HFF-Myc (cell line): ENCODE measurements around the gene GOLGA8R.
"Not testable (repeated sequence)": the region's sequence is repeated elsewhere in the genome, so short reads cannot be mapped to it uniquely, and the experiment has no call there.

Experiments used
- DNase-seq: peaks from one replicate; pipeline ENCODE4 v3.0.0-alpha.2; 2011; ENCODE audit warnings: low read depth; ENCODE audit errors: extremely low read depth
- H3K4me3 ChIP-seq: replicated peaks from 2 replicates; pipeline ENCODE4 v1.5.1; 2011; ENCODE audit warnings: low read depth, mild to moderate bottlenecking, control low read depth, low read length

GOLGA8R gene, protein sequence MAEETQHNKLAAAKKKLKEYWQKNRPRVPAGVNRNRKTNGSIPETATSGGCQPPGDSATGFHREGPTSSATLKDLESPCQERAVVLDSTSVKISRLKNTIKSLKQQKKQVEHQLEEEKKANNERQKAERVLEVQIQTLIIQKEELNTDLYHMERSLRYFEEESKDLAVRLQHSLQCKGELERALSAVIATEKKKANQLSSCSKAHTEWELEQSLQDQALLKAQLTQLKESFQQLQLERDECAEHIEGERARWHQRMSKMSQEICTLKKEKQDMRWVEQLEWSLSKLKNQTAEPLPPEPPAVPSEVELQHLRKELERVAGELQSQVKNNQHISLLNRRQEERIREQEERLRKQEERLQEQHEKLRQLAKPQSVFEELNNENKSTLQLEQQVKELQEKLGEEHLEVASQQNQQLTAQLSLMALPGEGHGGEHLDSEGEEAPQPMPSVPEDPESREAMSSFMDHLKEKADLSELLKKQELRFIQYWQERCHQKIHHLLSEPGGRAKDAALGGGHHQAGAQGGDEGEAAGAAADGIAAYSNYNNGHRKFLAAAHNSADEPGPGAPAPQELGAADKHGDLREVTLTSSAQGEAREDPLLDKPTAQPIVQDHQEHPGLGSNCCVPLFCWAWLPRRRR

GRCh38 chr15:30414160-30414559, at the start of gene GOLGA8R:
GOLGA8R (minus strand) TSS chr15:30414260; CDS start chr15:30414162, 98 bp downstream.
- DNase-seq, H3K4me3 ChIP-seq: not testable (repeated sequence)

DNA sequence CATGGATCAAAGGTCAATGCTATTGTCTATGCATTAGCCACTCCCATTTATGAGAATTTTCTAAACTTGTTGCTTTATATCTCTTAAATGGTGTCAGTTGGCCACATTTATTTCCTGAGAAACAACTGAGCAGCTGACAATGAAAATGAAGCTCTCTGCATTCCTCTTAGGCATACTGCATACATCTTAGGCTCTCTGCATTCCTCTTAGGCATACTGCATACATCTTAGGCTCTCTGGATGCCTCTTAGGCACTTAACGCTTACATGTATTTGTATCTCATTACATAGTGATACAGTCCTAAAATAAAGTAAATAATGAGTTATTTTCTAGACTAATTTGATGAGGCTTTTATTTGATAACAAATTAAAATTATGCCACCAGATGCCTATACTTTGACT, 49.8 kb upstream of the GOLGA8R start:
- DNase-seq, H3K4me3 ChIP-seq: not testable (repeated sequence)

DNA sequence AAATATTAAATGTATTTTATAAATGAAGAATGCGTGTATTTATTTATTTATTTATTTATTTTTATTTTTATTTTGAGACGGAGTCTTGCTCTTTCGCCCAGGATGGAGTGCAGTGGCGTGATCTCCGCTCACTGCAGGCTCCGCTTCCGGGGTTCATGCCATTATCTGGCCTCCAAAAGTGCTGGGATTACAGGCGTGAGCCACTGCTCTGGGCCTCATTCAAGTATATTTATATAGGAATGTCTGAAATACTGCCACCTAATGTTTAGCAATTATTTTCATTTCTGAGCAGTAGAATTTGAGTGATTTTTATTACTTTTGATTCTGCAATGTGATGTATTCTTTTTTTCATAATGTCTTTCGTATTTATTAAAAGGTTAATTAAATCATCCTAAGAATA, 48.1 kb upstream of the GOLGA8R start:
- not testable (repeated sequence) for DNase-seq, H3K4me3 ChIP-seq

GRCh38 chr15:30452702-30453101, 38.6 kb upstream of the GOLGA8R start:
- DNase-seq, H3K4me3 ChIP-seq: not testable (repeated sequence)

- not testable (repeated sequence) for H3K4me3 ChIP-seq, DNase-seq
Measured at GRCh38 chr15:30438348-30438747, 24.3 kb upstream of the GOLGA8R start.

- H3K4me3 ChIP-seq, DNase-seq: not testable (repeated sequence)
Measured at GRCh38 chr15:30435878-30436277, 21.8 kb upstream of the GOLGA8R start.

GRCh38 chr15:30420723-30421122, 6.7 kb upstream of the GOLGA8R start:
- not testable (repeated sequence) for H3K4me3 ChIP-seq, DNase-seq

DNA sequence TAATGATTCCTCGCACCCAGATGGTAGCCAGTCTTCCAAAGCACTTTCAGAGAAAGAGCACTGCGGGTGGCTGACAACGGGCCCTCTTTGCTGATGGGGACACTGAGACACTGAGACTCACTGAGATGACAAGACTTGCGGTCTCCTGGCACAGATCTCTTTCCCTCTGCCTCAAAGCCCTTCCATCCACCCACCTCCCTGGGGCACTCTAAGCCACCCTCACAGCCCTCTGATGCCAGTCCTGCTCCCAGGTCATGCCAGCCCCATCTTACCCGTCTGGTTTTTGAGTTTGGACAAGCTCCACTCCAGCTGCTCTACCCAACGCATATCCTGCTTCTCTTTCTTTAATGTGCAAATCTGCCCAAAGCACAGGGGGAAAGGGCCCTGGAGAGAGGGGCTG, 6.4 kb downstream of the GOLGA8R start:
- not testable (repeated sequence) for DNase-seq, H3K4me3 ChIP-seq

DNA sequence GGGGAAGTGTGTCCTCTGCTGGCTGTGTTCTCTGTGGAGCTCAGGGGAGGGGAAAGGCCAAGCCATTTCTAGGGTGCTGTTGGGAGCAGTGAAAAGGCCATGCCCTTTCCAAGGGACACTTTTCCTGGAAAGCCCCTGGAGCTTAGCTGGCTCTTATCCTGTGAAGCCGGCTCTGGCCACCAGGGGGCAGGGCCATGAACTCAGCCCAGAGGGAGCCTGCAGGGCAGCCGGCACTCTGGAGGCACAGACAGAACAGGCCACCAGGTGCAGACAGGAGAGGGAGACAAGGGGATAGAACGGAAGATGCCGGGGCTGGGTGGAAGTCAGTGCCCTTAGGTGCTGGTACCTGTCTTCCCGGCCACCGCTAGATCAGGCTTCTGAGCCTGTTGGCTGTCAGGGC, 15.1 kb downstream of the GOLGA8R start:
- not testable (repeated sequence) for H3K4me3 ChIP-seq, DNase-seq

DNA sequence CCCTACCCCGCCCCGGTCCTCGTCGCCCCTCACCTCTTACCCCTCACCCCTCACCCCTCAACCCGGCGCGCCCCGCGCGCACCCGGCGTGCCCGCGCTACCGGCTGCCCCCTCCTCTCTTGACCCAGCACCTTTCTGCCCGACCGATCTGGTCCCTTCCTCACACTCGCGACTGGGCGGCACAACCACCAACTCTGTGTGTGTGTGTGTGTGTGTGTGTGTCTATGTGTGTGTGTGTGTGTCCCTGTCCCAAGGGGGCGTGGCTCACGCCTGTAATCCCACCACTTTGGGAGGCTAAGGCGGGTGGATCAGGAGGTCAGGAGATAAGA, 20.4 kb downstream of the GOLGA8R start:
- DNase-seq = not testable (repeated sequence)

GRCh38 chr15:30392766-30393663, 21.0 kb downstream of the GOLGA8R start, which contains the start of gene CHRFAM7A:
CHRFAM7A (minus strand) TSS chr15:30393540; CDS start chr15:30383351, 10,189 bp downstream.
- DNase-seq, H3K4me3 ChIP-seq: not testable (repeated sequence)

More for the DNA sequence above, 20.4 kb downstream of the GOLGA8R start:
- not testable (repeated sequence) for H3K4me3 ChIP-seq

DNA sequence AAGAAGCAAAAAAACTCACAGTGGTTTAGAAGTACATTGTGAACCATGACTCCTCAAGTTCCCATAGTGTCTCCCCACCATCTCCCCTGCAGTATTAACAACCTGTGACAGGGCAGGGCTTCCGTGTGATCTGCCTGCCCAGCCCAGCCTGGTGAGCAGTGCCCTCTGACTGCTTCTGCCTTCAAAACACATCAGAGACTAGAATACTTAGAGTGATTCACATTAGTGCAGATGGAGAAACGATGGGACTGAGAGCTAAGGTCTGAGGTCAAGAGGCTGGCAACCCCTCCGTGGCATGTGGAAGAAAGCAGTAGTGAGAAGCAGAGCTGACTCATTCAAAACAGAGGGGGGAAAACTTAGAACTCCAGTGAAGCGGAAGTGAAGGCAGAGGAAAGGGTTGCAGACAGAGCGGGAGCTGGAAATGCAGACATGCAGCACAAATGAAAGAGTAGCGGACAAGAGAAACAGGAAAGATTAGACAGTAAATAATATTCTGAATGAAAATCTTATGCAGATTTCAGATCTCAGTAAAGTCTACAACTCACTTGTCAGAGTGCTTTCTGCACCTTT, 27.7 kb downstream of the GOLGA8R start:
- DNase-seq, H3K4me3 ChIP-seq: not testable (repeated sequence)

- DNase-seq, H3K4me3 ChIP-seq: not testable (repeated sequence)
Measured at GRCh38 chr15:30377082-30377413, 37.0 kb downstream of the GOLGA8R start.

GRCh38 chr15:30376375-30377081, 37.5 kb downstream of the GOLGA8R start:
- not testable (repeated sequence) for DNase-seq

DNA sequence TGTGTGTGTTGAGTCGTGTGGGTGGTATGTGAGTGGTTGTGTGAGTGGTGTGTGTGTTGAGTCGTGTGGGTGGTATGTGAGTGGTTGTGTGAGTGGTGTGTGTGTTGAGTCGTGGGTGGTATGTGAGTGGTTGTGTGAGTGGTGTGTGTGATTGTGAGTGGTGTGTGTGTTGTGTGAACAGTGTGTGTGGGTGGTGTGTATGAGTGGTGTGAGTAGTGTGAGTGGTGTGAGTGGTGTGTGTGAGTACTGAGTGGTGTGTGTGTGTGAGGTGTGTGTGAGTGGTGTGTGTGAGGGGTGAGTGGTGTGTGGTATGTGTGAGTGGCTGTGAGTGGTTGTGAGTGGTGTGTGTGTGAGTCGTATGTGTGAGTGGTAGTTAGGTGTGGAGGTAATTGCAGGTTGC, 38.2 kb downstream of the GOLGA8R start:
- not testable (repeated sequence) for DNase-seq, H3K4me3 ChIP-seq

More at GRCh38 chr15:30376375-30377081, 37.5 kb downstream of the GOLGA8R start:
- H3K4me3 ChIP-seq = not testable (repeated sequence)

- not testable (repeated sequence) for DNase-seq, H3K4me3 ChIP-seq
Measured at GRCh38 chr15:30374862-30375261, 39.2 kb downstream of the GOLGA8R start.

DNA sequence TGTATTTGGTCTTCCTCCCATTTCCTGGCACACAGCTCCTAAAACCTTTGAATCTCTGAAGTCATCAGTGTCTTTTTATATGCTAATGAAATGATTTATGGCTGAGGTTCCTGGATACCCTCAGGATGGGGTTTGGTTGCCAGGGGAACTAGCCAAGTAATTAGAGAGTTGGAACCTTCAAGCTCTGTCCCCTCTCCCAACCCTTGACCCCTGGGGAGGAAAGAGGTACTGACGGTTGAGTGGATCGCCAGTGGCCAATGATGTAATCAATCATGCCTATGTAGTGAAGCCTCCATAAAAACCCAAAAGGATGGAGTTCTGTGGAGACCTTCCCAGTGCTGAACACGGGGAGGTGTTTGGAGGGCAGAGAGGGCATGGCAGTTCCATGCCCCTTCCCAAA, 45.8 kb downstream of the GOLGA8R start:
- not testable (repeated sequence) for H3K4me3 ChIP-seq, DNase-seq

DNA sequence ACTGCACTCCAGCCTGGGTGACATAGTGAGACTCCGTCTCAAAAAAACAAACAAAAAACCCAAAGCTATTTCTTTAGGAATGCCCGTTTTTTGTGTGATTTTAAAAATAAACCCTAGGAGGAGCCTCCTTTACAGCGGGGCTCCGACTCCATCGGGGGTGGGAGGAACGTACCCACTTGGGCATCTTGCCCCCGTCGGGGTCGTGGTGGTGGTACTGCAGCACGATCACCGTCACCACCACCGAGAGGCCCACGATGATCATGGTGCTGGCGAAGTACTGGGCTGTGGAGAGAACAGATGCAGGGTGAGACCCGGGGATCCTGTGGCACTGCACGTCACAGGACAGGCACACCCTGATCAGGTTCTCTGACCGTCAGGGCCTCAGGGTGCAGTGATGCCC, 46.8 kb downstream of the GOLGA8R start:
- not testable (repeated sequence) for DNase-seq

More for the DNA sequence above, 46.8 kb downstream of the GOLGA8R start:
- H3K4me3 ChIP-seq = not testable (repeated sequence)
